Spinal cord (tissue), 10 donors: Measurements from ENCODE around the gene SRXN1. TPM values are rescaled to one million over a fixed set of nuclear protein-coding genes. Genes with fewer than 3 reads are reported as not detected.
A peak's percentile ranks its signal among the peaks of the same experiment; 100 is the strongest.

Experiments
- DNase-seq, 6 donors: peaks; one replicate each; pipeline versions ENCODE4 v3.0.0 to v3.0.0-alpha.2; 2013 to 2015; ENCODE audit warnings: low spot score in 6 of 6, low read depth in 4 of 6
- H3K27ac ChIP-seq: one replicate; pipeline ENCODE4 v1.5.1; 2013; ENCODE audit warnings: low read depth, low read length, control low read depth
- H3K27me3 ChIP-seq: one replicate; pipeline ENCODE4 v1.6.1; 2013; ENCODE audit warnings: low read length; ENCODE audit not compliant: control insufficient read depth, insufficient read depth
- H3K36me3 ChIP-seq: one replicate; pipeline ENCODE4 v1.6.1; 2013; ENCODE audit warnings: low read length; ENCODE audit not compliant: control insufficient read depth, insufficient read depth
- H3K4me1 ChIP-seq: one replicate; pipeline ENCODE4 v1.6.1; 2013; ENCODE audit warnings: low read length; ENCODE audit not compliant: control insufficient read depth, insufficient read depth
- H3K4me3 ChIP-seq: one replicate; pipeline ENCODE4 v1.5.1; 2013; ENCODE audit warnings: low read depth, low read length, control low read depth
- H3K9me3 ChIP-seq: one replicate; pipeline ENCODE4 v1.6.1; 2013; ENCODE audit warnings: low read length; ENCODE audit not compliant: control insufficient read depth, insufficient read depth
- WGBS: methylation state at CpG from one replicate; pipeline ENCODE4 v1.1.5; 2013; ENCODE audit warnings: missing lambda C conversion rate; ENCODE audit not compliant: insufficient coverage; 5-methylcytosine and 5-hydroxymethylcytosine counted together
- polyA plus RNA-seq, 2 donors: library from polyadenylated mRNA; unstranded; fragments of 120-200 nt; gene quantifications; one replicate each; pipeline ENCODE4 v1.2.1, GENCODE V29; 2013; ENCODE audit not compliant: insufficient read length in 2 of 2
- total RNA-seq, 2 donors: library from RNA; depleted of rRNA in 1 of 2; stranded (reverse); fragments of 120-200 nt in 1 of 2; fragments of >200 nt in 1 of 2; gene quantifications; one replicate each; pipeline versions ENCODE4 v1.2.3 to v1.2.4, GENCODE V29; 2013 to 2014
- donor health status: healthy.

The SRXN1 gene
- total and polyA plus RNA-seq, 4 donors: 20.3 to 23.8 (median 21.5) TPM

- 65% methylated on average over 9 of the region's 11 CpGs for WGBS
- H3K4me1 ChIP-seq: peaks cover 13% of the 10 kb centered on the region
- H3K4me3 ChIP-seq: no peak overlapping the region
- no peaks in the 10 kb centered on the region for H3K9me3 ChIP-seq
- no peak overlapping the region for H3K27ac ChIP-seq
- no peak for DNase-seq
- H3K36me3 ChIP-seq: no peaks in the 10 kb centered on the region
- no peaks in the 10 kb centered on the region for H3K27me3 ChIP-seq
Observed at GRCh38 chr20:640674-641515, 12.1 kb downstream of the SRXN1 start.

GRCh38 chr20:638579-638978, 14.4 kb downstream of the SRXN1 start:
- Histone ChIP-seq H3K9me3 (no peaks in the 10 kb centered on the region), H3K4me3 (no peak overlapping the region), H3K4me1 (peaks cover 25% of the 10 kb centered on the region), H3K27ac (no peak overlapping the region), H3K36me3 (no peaks in the 10 kb centered on the region), H3K27me3 (no peaks in the 10 kb centered on the region)
- WGBS: 100% methylated on average over 1 of the region's 1 CpG
- DNase-seq: no peak

- H3K4me3 ChIP-seq: no peak overlapping the region
- DNase-seq: no peak
- no peaks in the 10 kb centered on the region for H3K36me3 ChIP-seq
- no peak overlapping the region for H3K27ac ChIP-seq
- H3K9me3 ChIP-seq: no peaks in the 10 kb centered on the region
- H3K27me3 ChIP-seq: no peaks in the 10 kb centered on the region
- WGBS: 83% methylated on average over 1 of the region's 2 CpGs
- H3K4me1 ChIP-seq: peaks cover 24% of the 10 kb centered on the region
Observed at GRCh38 chr20:637559-637958, 15.4 kb downstream of the SRXN1 start.

- Histone ChIP-seq H3K4me1 (peaks cover 24% of the 10 kb centered on the region), H3K27ac (no peak overlapping the region), H3K9me3 (no peaks in the 10 kb centered on the region), H3K36me3 (no peaks in the 10 kb centered on the region), H3K4me3 (no peak overlapping the region), H3K27me3 (no peaks in the 10 kb centered on the region)
- no peak for DNase-seq
- 40% methylated on average over 3 of the region's 7 CpGs for WGBS
Observed at GRCh38 chr20:635893-636338, 17.1 kb downstream of the SRXN1 start.

- WGBS: 51% methylated on average over 3 of the region's 9 CpGs
- Histone ChIP-seq H3K4me1 (peaks cover 24% of the 10 kb centered on the region), H3K4me3 (no peak overlapping the region), H3K27ac (no peak overlapping the region), H3K9me3 (no peaks in the 10 kb centered on the region), H3K27me3 (no peaks in the 10 kb centered on the region), H3K36me3 (no peaks in the 10 kb centered on the region)
- peak in 1 of 6 donors; percentile 9 for DNase-seq
Observed at GRCh38 chr20:635028-635892, 17.7 kb downstream of the SRXN1 start.

- Histone ChIP-seq H3K27ac (no peak overlapping the region), H3K4me1 (peaks cover 24% of the 10 kb centered on the region), H3K9me3 (no peaks in the 10 kb centered on the region), H3K36me3 (no peaks in the 10 kb centered on the region), H3K27me3 (no peaks in the 10 kb centered on the region), H3K4me3 (no peak overlapping the region)
- DNase-seq: peak in 4 of 6 donors; percentile 44 to 95 (median 68)
- WGBS: 23% methylated on average over 14 of the region's 14 CpGs
Observed at GRCh38 chr20:634148-634925, 18.7 kb downstream of the SRXN1 start.

GRCh38 chr20:631101-631500, 21.9 kb downstream of the SRXN1 start:
- H3K9me3 ChIP-seq: no peaks in the 10 kb centered on the region
- peaks cover 24% of the 10 kb centered on the region for H3K4me1 ChIP-seq
- H3K4me3 ChIP-seq: no peak overlapping the region
- DNase-seq: no peak
- H3K27me3 ChIP-seq: no peaks in the 10 kb centered on the region
- H3K27ac ChIP-seq: no peak overlapping the region
- H3K36me3 ChIP-seq: no peaks in the 10 kb centered on the region
- WGBS: no CpG with 5 or more reads among the region's 1 CpG

GRCh38 chr20:626579-626978, 26.4 kb downstream of the SRXN1 start:
- Histone ChIP-seq H3K4me1 (no peaks in the 10 kb centered on the region), H3K36me3 (no peaks in the 10 kb centered on the region), H3K9me3 (no peaks in the 10 kb centered on the region), H3K27ac (no peak overlapping the region), H3K27me3 (no peaks in the 10 kb centered on the region), H3K4me3 (no peak overlapping the region)
- 96% methylated on average over 2 of the region's 2 CpGs for WGBS
- DNase-seq: no peak

GRCh38 chr20:625360-625932, 27.6 kb downstream of the SRXN1 start:
- Histone ChIP-seq H3K27me3 (no peaks in the 10 kb centered on the region), H3K36me3 (no peaks in the 10 kb centered on the region), H3K4me3 (no peak overlapping the region), H3K9me3 (no peaks in the 10 kb centered on the region), H3K27ac (no peak overlapping the region), H3K4me1 (no peaks in the 10 kb centered on the region)
- no peak for DNase-seq
- 80% methylated on average over 1 of the region's 4 CpGs for WGBS
